Myocyte (in vitro differentiated cells): Measurements from ENCODE around the gene SI. TPM values are rescaled to one million over a fixed set of nuclear protein-coding genes. Genes with fewer than 3 reads are reported as not detected.
"Not testable (repeated sequence)": the region's sequence is repeated elsewhere in the genome, so short reads cannot be mapped to it uniquely, and the experiment has no call there.

ENCODE experiments used
- DNase-seq: peaks from one replicate; pipeline ENCODE4 v3.0.0-alpha.2; 2012; ENCODE audit warnings: low read depth
- polyA plus RNA-seq: library from polyadenylated mRNA; unstranded; fragments of >200 nt; gene quantifications from one replicate; pipeline ENCODE4 v1.2.1, GENCODE V29; 2012; ENCODE audit warnings: missing spikeins
- total RNA-seq: library from RNA; depleted of rRNA; stranded (reverse); fragments of >200 nt; gene quantifications from 2 replicates; pipeline ENCODE4 v1.2.3, GENCODE V29; 2014

SI gene
- total RNA-seq = not detected in 2 replicates
- polyA plus RNA-seq = not detected

GRCh38 chr3:165078293-165078692, at the start of gene SI:
Gene SI, minus strand, starts transcription at chr3:165078496. Its CDS starts 2,484 bp downstream, at chr3:165076012.
- DNase-seq = no peak

DNA sequence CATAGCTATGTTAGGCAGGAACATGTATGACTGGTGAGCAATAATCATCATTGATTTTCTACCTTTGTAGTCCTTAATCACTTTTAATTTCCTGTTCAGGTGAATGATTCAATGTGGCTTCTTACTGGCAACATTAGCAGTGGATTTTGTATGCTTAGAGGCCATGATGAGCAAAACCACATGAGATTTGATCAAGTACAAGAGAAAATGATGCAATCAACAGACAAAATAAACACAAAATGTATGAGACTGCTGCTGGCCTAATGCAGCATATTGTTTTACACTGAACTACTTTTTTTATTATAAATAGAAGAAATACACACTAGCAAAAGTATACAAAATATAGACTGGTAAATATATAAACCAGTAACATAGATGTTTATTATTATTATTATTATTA, 47.5 kb upstream of the SI start:
- no peak for DNase-seq

DNA sequence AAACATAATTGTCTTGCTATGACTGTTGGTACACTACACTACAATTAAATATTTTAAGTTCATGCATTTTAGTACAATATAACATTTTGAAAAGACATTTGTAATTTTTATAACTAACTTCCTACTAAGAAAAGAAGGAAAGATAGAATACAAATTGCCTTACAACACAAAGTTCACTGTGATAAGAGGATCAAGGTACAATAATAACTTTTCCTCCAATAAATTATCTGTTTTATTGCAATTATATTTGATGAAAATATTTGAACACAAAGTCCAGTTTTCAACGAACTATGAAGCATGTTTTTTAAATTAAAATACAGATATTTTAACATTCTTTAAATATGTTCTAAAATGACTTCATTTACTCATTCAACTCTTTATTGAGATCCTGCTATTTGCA, 33.1 kb upstream of the SI start:
- no peak for DNase-seq

- no peak for DNase-seq
Observed at GRCh38 chr3:165103616-165104015, 25.3 kb upstream of the SI start.

- no peak for DNase-seq
Observed at GRCh38 chr3:165082650-165083049, 4.4 kb upstream of the SI start.

GRCh38 chr3:165081183-165081582, 2.9 kb upstream of the SI start:
- no peak for DNase-seq

DNA sequence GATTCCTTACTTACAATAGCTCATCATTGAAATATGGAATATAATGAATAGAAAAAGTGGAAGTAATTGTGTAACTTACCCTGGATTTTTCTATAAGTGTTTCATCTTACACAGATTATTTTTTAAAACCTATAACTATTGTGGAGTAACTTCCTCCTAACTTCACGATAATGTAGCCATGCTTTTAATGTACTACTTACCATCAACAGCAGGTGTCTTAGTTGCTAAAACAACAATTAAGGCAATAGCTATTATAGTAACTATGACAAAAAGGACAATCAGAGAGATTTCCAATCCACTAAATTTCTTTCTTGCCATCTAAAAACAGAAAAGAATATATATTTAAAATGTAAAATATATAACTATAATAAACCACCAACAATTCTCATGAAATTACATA, 2.6 kb downstream of the SI start:
- DNase-seq = no peak

GRCh38 chr3:165070682-165071081, 7.6 kb downstream of the SI start:
- no peak for DNase-seq

GRCh38 chr3:165056510-165056909, 21.8 kb downstream of the SI start:
- DNase-seq = no peak

- no peak for DNase-seq
Observed at GRCh38 chr3:165040186-165040585, 38.1 kb downstream of the SI start.

GRCh38 chr3:165011557-165011956, 66.7 kb downstream of the SI start:
- no peak for DNase-seq

DNA sequence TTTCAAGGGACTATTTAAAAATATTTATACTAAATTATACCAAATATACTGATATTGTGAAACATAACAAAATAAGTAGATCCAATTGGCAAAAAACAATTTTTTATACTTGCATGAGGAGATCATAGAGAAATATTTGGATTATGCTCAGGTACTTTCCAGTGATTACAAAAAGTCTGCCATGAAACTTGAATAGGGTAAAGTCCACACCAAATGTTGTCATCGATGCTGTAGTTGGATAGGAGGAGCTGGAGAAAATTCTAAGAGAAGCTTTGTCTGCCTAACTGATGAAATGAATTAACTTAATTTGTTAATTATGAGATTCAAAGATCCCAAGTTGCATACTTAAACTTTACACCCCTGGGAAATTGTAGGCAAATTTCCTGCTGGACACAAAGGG, 93.3 kb downstream of the SI start:
- DNase-seq = no peak

GRCh38 chr3:164962610-164963009, 115.7 kb downstream of the SI start:
- no peak for DNase-seq

- DNase-seq = no peak
Observed at GRCh38 chr3:164952966-164953365, 125.3 kb downstream of the SI start.

GRCh38 chr3:164951403-164951802, 126.9 kb downstream of the SI start:
- DNase-seq = not testable (repeated sequence)

DNA sequence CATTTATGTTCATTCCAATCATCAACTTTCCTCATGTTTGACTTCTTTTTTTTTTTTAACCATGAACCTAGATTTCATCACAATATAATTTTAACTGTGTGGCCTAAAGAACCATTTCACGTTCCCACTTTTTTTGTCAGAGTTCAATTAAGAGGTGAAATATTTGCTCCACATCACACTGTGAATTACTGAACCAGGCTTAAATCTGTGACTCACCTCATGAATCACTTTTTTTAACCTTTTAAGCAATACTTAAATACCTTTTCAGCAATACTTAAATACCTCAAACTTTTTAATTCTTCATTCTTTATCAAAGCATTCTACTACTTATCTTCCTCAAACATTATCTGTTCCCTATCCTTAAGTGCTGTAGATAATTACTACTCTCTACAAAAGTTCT, 137.6 kb downstream of the SI start:
- no peak for DNase-seq

DNA sequence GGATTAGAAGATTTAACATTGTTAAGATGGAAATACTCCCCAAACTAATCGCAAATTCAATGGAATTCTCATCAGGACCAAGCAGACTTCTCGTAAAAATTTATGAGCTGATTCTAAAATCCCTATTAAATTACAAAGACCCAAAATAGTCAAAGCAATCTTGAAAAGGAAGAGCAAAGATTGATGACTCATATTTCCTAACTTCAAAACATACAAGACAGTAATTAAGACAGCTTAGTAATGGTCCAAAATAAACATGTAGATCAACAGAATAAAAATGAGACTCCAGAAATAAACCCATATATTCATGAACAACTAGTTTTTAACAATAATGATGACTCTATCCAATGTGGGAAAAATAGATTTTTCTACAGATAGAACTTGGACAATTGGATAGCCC, 148.7 kb downstream of the SI start:
- no peak for DNase-seq

Other genes starting within 250 kb of the SI start
- gene SLITRK3, start 117.9 kb upstream of the SI start, total RNA-seq = not detected in 2 replicates